K562 (cell line): ENCODE results near the gene CLDN5. TPM values are rescaled to one million over a fixed set of nuclear protein-coding genes. Genes with fewer than 3 reads are reported as not detected.

Source experiments
- CHAMP1 ChIP-seq: fragments of 450-650 bp; IDR thresholded peaks from 2 replicates; pipeline ENCODE4 v1.6.1; 2016; ENCODE audit warnings: mild to moderate bottlenecking
- E2F3 ChIP-seq: fragments of 250-450 bp; sonication (Bioruptor Pico); IDR thresholded peaks from 2 replicates; pipeline ENCODE4 v1.4.0; 2020; ENCODE audit warnings: mild to moderate bottlenecking
- EGR1 ChIP-seq: fragments of 450-650 bp; conservative IDR thresholded peaks from 2 replicates; pipeline ENCODE4 v1.6.1; 2017; ENCODE audit warnings: mild to moderate bottlenecking
- FUS ChIP-seq: fragments of 200-400 bp; formaldehyde crosslinking; optimal IDR thresholded peaks from 2 replicates; pipeline ENCODE3; 2017; ENCODE audit warnings: low read depth, low read length
- GTF2A2 ChIP-seq: IDR thresholded peaks from 2 replicates; pipeline ENCODE4 v1.6.1; 2016; ENCODE audit warnings: mild to moderate bottlenecking, missing genetic modification characterization, missing compliant biosample characterization
- NKRF ChIP-seq: fragments of 450-650 bp; IDR thresholded peaks from 2 replicates; pipeline ENCODE4 v1.6.1; 2016; ENCODE audit warnings: borderline replicate concordance
- SMARCA4 ChIP-seq: fragments of 450-650 bp; IDR thresholded peaks from 2 replicates; pipeline ENCODE4 v1.6.1; 2016
- TEAD4 ChIP-seq, 2 experiments: sonication (generic) in 1 of 2; formaldehyde crosslinking in 1 of 2; IDR thresholded peaks; 2 replicates each; pipeline versions ENCODE4 v1.6.1 to v1.8.0; 2012 to 2022; ENCODE audit warnings: borderline replicate concordance in 1 of 2, inconsistent platforms in 1 of 2, low read length in 1 of 2, mild to moderate bottlenecking in 1 of 2, missing genetic modification reagents in 1 of 2
- TRIM28 ChIP-seq: fragments of 450-650 bp; IDR thresholded peaks from 2 replicates; pipeline ENCODE4 v1.6.1; 2017
- ZBTB40 ChIP-seq, 2 experiments: fragments of 450-650 bp in 1 of 2; sonication (generic) in 1 of 2; formaldehyde crosslinking in 1 of 2; IDR thresholded peaks; 2 replicates each; pipeline versions ENCODE4 v1.7.1 to v1.9.0; 2016 to 2022; ENCODE audit warnings: inconsistent platforms in 1 of 2, mild to moderate bottlenecking in 1 of 2, missing genetic modification reagents in 1 of 2
- ZNF384 ChIP-seq: IDR thresholded peaks from 2 replicates; pipeline ENCODE4 v1.6.1; 2012; ENCODE audit warnings: low read depth, low read length, improper control_type of control experiment
- ZNF830 ChIP-seq: fragments of 250-450 bp; sonication (Bioruptor Pico); IDR thresholded peaks from 2 replicates; pipeline ENCODE4 v1.5.0; 2021; ENCODE audit warnings: mild to moderate bottlenecking
- polyA plus RNA-seq, 8 experiments: library from polyadenylated mRNA; depleted of rRNA in 4 of 8; stranded (reverse) in 5 of 8; unstranded in 3 of 8; fragments of >200 nt; fragmentation: Nextera tagmentation in 2 of 8; fragmentation: Illumina TruSeq in 1 of 8; extraction: Ambion mirVana in 2 of 8; extraction: Trizol in 1 of 8; gene quantifications; 2 replicates each; pipeline versions ENCODE4 v1.2.1 to v1.2.3, GENCODE V29; 2011 to 2014; ENCODE audit warnings: inconsistent platforms in 1 of 8, missing spikeins in 1 of 8
- total RNA-seq, 7 experiments: library from RNA; depleted of rRNA in 6 of 7; stranded (reverse); fragments of >200 nt in 6 of 7; fragmentation: Illumina TruSeq in 2 of 7; extraction: Trizol in 2 of 7; gene quantifications; 2 replicates each; pipeline versions ENCODE4 v1.2.1 to v1.2.3, GENCODE V29; 2011 to 2021; ENCODE audit warnings: low replicate concordance in 1 of 7

The CLDN5 gene
- total and polyA plus RNA-seq, 9 of the 15 experiments (the other 6 are each of a cell fraction or from before 2014, with no cell fraction given), result 0.20 TPM; not detected in 8

- TF ChIP-seq CHAMP1 (no peak), ZNF384 (no peak), TRIM28 (no peak), TEAD4 (IDR thresholded peaks at IDR 0.05; ENCODE audit: low read length) (no peak), TEAD4 (CRISPR knock-in tag; IDR thresholded peaks at IDR 0.05; ENCODE audit: borderline replicate concordance) (no peak), ZBTB40 (IDR thresholded peaks at IDR 0.05) (no peak), ZBTB40 (CRISPR knock-in tag; IDR thresholded peaks at IDR 0.05) (peak; percentile 73), NKRF (no peak), GTF2A2 (tag) (no peak), FUS (no peak), E2F3 (CRISPR knock-in tag) (no peak), ZNF830 (CRISPR knock-in tag) (no peak), SMARCA4 (no peak), EGR1 (peak; percentile 29; the same call in 1 of the 2 replicates)
Measured at GRCh38 chr22:19566279-19567156, 42.3 kb upstream of the CLDN5 start (continued).
